Trophoblast cell (in vitro differentiated cells and primary cell): ENCODE measurements around the gene FOCAD.

Source experiments
- DNase-seq, 2 donors: peaks; one replicate each; pipeline ENCODE4 v3.0.0-alpha.2; 2016
- H2AFZ ChIP-seq: 2 replicates; pipeline ENCODE4 v1.6.1; 2013; ENCODE audit warnings: low read length, moderate library complexity, mild to moderate bottlenecking; ENCODE audit not compliant: insufficient read depth, poor library complexity
- H2AK5ac ChIP-seq: 2 replicates; pipeline ENCODE4 v1.6.1; 2013; ENCODE audit warnings: mild to moderate bottlenecking, low read length
- H2BK120ac ChIP-seq: 2 replicates; pipeline ENCODE4 v1.6.1; 2013; ENCODE audit warnings: low read length, mild to moderate bottlenecking, moderate library complexity; ENCODE audit not compliant: insufficient read depth, poor library complexity
- H2BK12ac ChIP-seq: 2 replicates; pipeline ENCODE4 v1.6.1; 2013; ENCODE audit warnings: mild to moderate bottlenecking, low read length, moderate library complexity
- H2BK5ac ChIP-seq: 2 replicates; pipeline ENCODE4 v1.6.1; 2013; ENCODE audit warnings: low read length, low read depth, moderate library complexity, mild to moderate bottlenecking; ENCODE audit not compliant: poor library complexity
- H3K14ac ChIP-seq: 2 replicates; pipeline ENCODE4 v1.6.1; 2013; ENCODE audit warnings: mild to moderate bottlenecking, low read length
- H3K18ac ChIP-seq: 2 replicates; pipeline ENCODE4 v1.6.1; 2013; ENCODE audit warnings: mild to moderate bottlenecking, low read length
- H3K23ac ChIP-seq: 2 replicates; pipeline ENCODE4 v1.6.1; 2013; ENCODE audit warnings: low read length
- H3K27ac ChIP-seq: 2 replicates; pipeline ENCODE4 v1.5.1; 2013; ENCODE audit warnings: low read depth, mild to moderate bottlenecking, inconsistent platforms, low read length, moderate library complexity
- H3K27me3 ChIP-seq: 2 replicates; pipeline ENCODE4 v1.6.1; 2013; ENCODE audit warnings: inconsistent platforms, mild to moderate bottlenecking, low read length, moderate library complexity; ENCODE audit not compliant: insufficient read depth
- H3K36me3 ChIP-seq, 2 experiments: 1 replicate in 1 of 2; 2 replicates in 1 of 2; pipeline ENCODE4 v1.6.1; 2013; ENCODE audit warnings: low read length in 2 of 2, mild to moderate bottlenecking in 2 of 2, moderate library complexity in 1 of 2; ENCODE audit not compliant: insufficient read depth in 2 of 2, control insufficient read depth in 1 of 2
- H3K4ac ChIP-seq: 2 replicates; pipeline ENCODE4 v1.6.1; 2013; ENCODE audit warnings: low read depth, mild to moderate bottlenecking, low read length, moderate library complexity
- H3K4me1 ChIP-seq, 2 experiments: 1 replicate in 1 of 2; 2 replicates in 1 of 2; pipeline ENCODE4 v1.6.1; 2013; ENCODE audit warnings: low read length in 2 of 2, mild to moderate bottlenecking in 2 of 2, moderate library complexity in 1 of 2; ENCODE audit not compliant: insufficient read depth in 2 of 2, control insufficient read depth in 1 of 2
- H3K4me2 ChIP-seq: 2 replicates; pipeline ENCODE4 v1.6.1; 2013; ENCODE audit warnings: inconsistent platforms, mild to moderate bottlenecking, low read length, moderate library complexity
- H3K4me3 ChIP-seq: 2 replicates; pipeline ENCODE4 v1.5.1; 2013; ENCODE audit warnings: mild to moderate bottlenecking, low read depth, low read length, inconsistent platforms
- H3K79me1 ChIP-seq: one replicate; pipeline ENCODE4 v1.6.1; 2013; ENCODE audit warnings: low read length
- H3K79me2 ChIP-seq: 2 replicates; pipeline ENCODE4 v1.6.1; 2013; ENCODE audit warnings: low read length, mild to moderate bottlenecking; ENCODE audit not compliant: control insufficient read depth, insufficient read depth, poor library complexity
- H3K9ac ChIP-seq: 2 replicates; pipeline ENCODE4 v1.6.1; 2013; ENCODE audit warnings: mild to moderate bottlenecking, low read length
- H3K9me3 ChIP-seq: 2 replicates; pipeline ENCODE4 v1.6.1; 2013; ENCODE audit warnings: low read depth, mild to moderate bottlenecking, control low read depth, inconsistent platforms, low read length; ENCODE audit not compliant: insufficient read depth
- H4K12ac ChIP-seq: 2 replicates; pipeline ENCODE4 v1.6.1; 2013; ENCODE audit warnings: low read depth, mild to moderate bottlenecking, low read length, moderate library complexity
- H4K8ac ChIP-seq: 2 replicates; pipeline ENCODE4 v1.6.1; 2013; ENCODE audit warnings: low read depth, mild to moderate bottlenecking, low read length, moderate library complexity
- H4K91ac ChIP-seq: one replicate; pipeline ENCODE4 v1.6.1; 2013; ENCODE audit warnings: low read depth, mild to moderate bottlenecking, low read length, moderate library complexity
- WGBS: extraction: QIAGEN DNeasy Blood & Tissue Kit; methylation state at CpG from one replicate; pipeline ENCODE4 v1.1.7; 2013; ENCODE audit warnings: missing lambda C conversion rate; ENCODE audit not compliant: insufficient read length, insufficient coverage; ENCODE audit errors: extremely low coverage; 5-methylcytosine and 5-hydroxymethylcytosine counted together

The FOCAD gene

DNA sequence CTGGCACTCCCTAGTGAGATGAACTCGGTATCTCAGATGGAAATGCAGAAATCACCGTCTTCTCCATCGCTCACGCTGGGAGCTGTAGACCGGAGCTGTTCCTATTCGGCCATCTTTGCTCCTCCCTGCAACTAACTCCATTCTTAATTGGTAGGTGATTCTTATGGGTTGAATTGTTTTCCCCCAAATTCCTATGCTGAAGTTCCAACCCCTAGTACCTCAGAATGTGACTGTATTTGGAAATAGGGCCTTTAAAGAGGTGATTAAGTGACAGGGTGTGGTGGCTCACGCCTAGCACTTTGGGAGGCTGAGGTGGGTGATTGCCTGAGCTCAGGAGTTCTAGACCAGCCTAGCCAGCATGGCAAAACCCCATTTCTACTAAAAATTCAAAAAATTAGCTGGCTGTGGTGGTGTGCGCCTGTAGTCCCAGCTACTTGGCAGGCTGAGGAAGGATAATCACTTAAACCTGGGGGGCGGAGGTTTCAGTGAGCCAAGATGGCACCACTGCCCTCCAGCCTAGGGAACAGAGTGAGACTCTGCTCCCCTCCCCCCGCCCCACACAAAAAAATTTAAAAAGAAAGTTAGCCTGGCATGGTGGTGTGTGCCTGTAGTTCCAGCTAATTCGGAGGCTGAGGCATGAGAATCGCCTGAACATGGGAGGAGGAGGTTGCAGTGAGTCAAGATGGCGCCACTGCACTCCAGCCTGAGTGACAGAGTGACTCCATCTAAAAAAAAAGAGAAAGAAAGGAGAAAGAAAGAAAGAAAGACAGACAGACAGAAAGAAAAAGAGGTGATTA is 25.2 kb upstream of the FOCAD start:
- peak overlapping the region; percentile 70 for H4K91ac ChIP-seq
- H3K4me3 ChIP-seq: peak overlapping the region; percentile 68
- H3K9ac ChIP-seq: no peak overlapping the region
- no CpG with 5 or more reads among the region's 13 CpGs for WGBS
- peak overlapping the region; percentile 61 for H3K14ac ChIP-seq
- H4K12ac ChIP-seq: peak overlapping the region; percentile 71
- H3K27me3 ChIP-seq: no peaks in the 10 kb centered on the region
- peak overlapping the region; percentile 47 for H2AFZ ChIP-seq
- H2BK5ac ChIP-seq: no peak overlapping the region
- H2BK120ac ChIP-seq: no peak overlapping the region
- peaks cover 4 to 6% of the 10 kb centered on the region in 2 experiments for H3K4me1 ChIP-seq
- peak overlapping the region; percentile 44 for H3K4me2 ChIP-seq
- peak overlapping the region; percentile 81 for H4K8ac ChIP-seq
- H3K36me3 ChIP-seq: no peaks in the 10 kb centered on the region
- H3K79me2 ChIP-seq: peaks cover 2% of the 10 kb centered on the region
- peak overlapping the region; percentile 61 for H3K18ac ChIP-seq
- H2AK5ac ChIP-seq: no peak overlapping the region
- no peak overlapping the region for H2BK12ac ChIP-seq
- H3K4ac ChIP-seq: peak overlapping the region; percentile 51
- no peak overlapping the region for H3K23ac ChIP-seq
- H3K9me3 ChIP-seq: no peaks in the 10 kb centered on the region
- H3K27ac ChIP-seq: no peak overlapping the region
- DNase-seq: peak in 1 of 2 donors; percentile 19
- H3K79me1 ChIP-seq: peaks cover 5% of the 10 kb centered on the region

DNA sequence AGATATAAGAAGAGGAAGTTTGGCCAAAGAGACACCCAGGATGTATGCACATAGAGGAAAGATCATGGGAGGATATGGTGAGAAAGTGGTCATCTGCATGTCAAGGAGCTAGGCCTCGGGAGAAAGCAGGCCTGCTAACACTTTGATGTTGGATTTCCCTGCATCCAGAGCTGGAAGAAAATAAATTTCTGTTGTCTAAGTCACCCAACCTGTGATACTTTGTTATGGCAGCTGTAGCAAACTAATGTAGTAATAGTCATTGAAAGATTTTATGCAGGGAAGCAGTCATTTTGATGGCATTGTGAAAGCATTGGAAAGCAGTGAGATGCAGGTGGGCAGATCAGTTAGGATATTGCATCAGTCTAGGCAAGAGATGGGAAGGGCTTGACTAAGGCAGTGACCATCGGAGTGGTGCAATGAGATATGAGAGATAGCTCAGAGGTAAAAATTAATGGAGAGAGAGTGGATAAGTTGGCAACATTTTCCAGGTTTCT is 24.5 kb upstream of the FOCAD start:
- H4K91ac ChIP-seq: no peak overlapping the region
- H4K8ac ChIP-seq: no peak overlapping the region
- H3K9me3 ChIP-seq: no peaks in the 10 kb centered on the region
- no peaks in the 10 kb centered on the region for H3K27me3 ChIP-seq
- no peak overlapping the region for H4K12ac ChIP-seq
- H2BK5ac ChIP-seq: no peak overlapping the region
- H3K18ac ChIP-seq: no peak overlapping the region
- H2AFZ ChIP-seq: no peak overlapping the region
- H3K9ac ChIP-seq: no peak overlapping the region
- peak overlapping the region; percentile 97 for H3K23ac ChIP-seq
- peaks cover 2% of the 10 kb centered on the region for H3K79me2 ChIP-seq
- H2BK12ac ChIP-seq: no peak overlapping the region
- H3K36me3 ChIP-seq: no peaks in the 10 kb centered on the region
- peaks cover 5% of the 10 kb centered on the region for H3K79me1 ChIP-seq
- no peak for DNase-seq
- peak overlapping the region; percentile 64 for H3K4ac ChIP-seq
- H3K14ac ChIP-seq: no peak overlapping the region
- no peak overlapping the region for H2AK5ac ChIP-seq
- H3K4me2 ChIP-seq: peak overlapping the region; percentile 2
- H3K4me1 ChIP-seq: peaks cover 4 to 6% of the 10 kb centered on the region in 2 experiments
- H3K4me3 ChIP-seq: no peak overlapping the region
- no peak overlapping the region for H2BK120ac ChIP-seq
- H3K27ac ChIP-seq: no peak overlapping the region
- no CpG with 5 or more reads among the region's 2 CpGs for whole genome bisulfite sequencing

DNA sequence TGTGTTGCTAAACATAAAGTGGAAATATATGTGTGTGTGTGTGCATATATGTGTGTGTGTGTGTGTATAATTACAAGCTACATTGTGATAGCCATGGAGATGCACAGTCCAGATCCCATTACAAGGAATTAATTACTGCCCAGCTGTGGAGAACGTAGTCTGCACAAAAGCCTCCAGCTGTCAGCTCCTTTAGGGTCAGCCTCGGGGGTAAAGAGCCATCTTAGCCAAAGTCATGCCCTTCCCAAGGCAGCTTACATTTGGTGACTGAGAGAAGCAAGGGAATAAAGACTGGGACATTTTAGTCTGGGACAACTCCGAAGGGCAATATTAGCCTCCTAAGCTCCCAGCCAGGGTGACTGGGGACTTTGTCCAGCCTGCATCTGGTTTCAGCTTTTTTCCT is 21.9 kb upstream of the FOCAD start:
- H3K79me1 ChIP-seq: peaks cover 5% of the 10 kb centered on the region
- H2AFZ ChIP-seq: no peak overlapping the region
- no peak overlapping the region for H2BK12ac ChIP-seq
- H3K27ac ChIP-seq: no peak overlapping the region
- no peak overlapping the region for H2AK5ac ChIP-seq
- no peak overlapping the region for H2BK120ac ChIP-seq
- DNase-seq: no peak
- H3K27me3 ChIP-seq: no peaks in the 10 kb centered on the region
- H3K14ac ChIP-seq: no peak overlapping the region
- no peaks in the 10 kb centered on the region for H3K36me3 ChIP-seq
- H3K9me3 ChIP-seq: no peaks in the 10 kb centered on the region
- no peak overlapping the region for H2BK5ac ChIP-seq
- no CpG with 5 or more reads among the region's 3 CpGs for WGBS
- no peak overlapping the region for H3K4ac ChIP-seq
- H4K12ac ChIP-seq: no peak overlapping the region
- H3K18ac ChIP-seq: no peak overlapping the region
- no peak overlapping the region for H4K8ac ChIP-seq
- H3K9ac ChIP-seq: no peak overlapping the region
- H3K4me1 ChIP-seq: peaks cover 4 to 6% of the 10 kb centered on the region in 2 experiments
- H3K4me3 ChIP-seq: no peak overlapping the region
- no peak overlapping the region for H3K23ac ChIP-seq
- no peak overlapping the region for H3K4me2 ChIP-seq
- no peak overlapping the region for H4K91ac ChIP-seq
- peaks cover 2% of the 10 kb centered on the region for H3K79me2 ChIP-seq

DNA sequence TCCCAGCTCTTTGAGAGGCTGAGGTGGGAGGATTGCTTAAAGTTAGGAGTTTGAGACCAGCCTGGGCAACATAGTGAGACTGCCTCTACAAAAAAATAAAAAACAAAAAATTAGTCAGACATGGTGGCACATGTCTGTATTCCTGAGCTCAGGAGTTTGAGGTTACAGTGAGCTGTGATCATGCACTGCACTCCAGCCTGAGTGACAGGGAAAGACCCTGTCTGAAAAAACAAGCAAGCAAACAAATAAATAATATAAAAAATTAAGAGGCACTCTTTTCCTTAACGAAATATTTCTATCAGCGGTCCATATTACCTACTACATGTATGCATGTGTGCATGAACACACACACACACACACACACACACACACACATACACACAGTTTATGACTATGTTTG is 20.9 kb upstream of the FOCAD start:
- no peak overlapping the region for H2BK120ac ChIP-seq
- no peak overlapping the region for H3K14ac ChIP-seq
- no peak overlapping the region for H2BK12ac ChIP-seq
- H3K4me3 ChIP-seq: no peak overlapping the region
- no CpG with 5 or more reads among the region's 2 CpGs for WGBS
- H3K23ac ChIP-seq: no peak overlapping the region
- H3K27me3 ChIP-seq: no peaks in the 10 kb centered on the region
- peaks cover 5% of the 10 kb centered on the region for H3K79me1 ChIP-seq
- no peak overlapping the region for H3K27ac ChIP-seq
- H4K12ac ChIP-seq: no peak overlapping the region
- no peaks in the 10 kb centered on the region for H3K9me3 ChIP-seq
- H3K79me2 ChIP-seq: peaks cover 2% of the 10 kb centered on the region
- no peak overlapping the region for H3K4ac ChIP-seq
- peaks cover 4 to 6% of the 10 kb centered on the region in 2 experiments for H3K4me1 ChIP-seq
- H3K4me2 ChIP-seq: no peak overlapping the region
- H3K18ac ChIP-seq: no peak overlapping the region
- DNase-seq: no peak
- no peak overlapping the region for H4K91ac ChIP-seq
- H2AFZ ChIP-seq: no peak overlapping the region
- H4K8ac ChIP-seq: no peak overlapping the region
- H2AK5ac ChIP-seq: no peak overlapping the region
- no peak overlapping the region for H2BK5ac ChIP-seq
- no peak overlapping the region for H3K9ac ChIP-seq
- H3K36me3 ChIP-seq: no peaks in the 10 kb centered on the region
